Progenitor cell of endocrine pancreas (in vitro differentiated cells): ENCODE results near the gene PSPN. TPM values are rescaled to one million over a fixed set of nuclear protein-coding genes. Genes with fewer than 3 reads are reported as not detected.
A peak's percentile ranks its signal among the peaks of the same experiment; 100 is the strongest.
"Not testable (repeated sequence)": the region's sequence is repeated elsewhere in the genome, so short reads cannot be mapped to it uniquely, and the experiment has no call there.

Experiments
- DNase-seq: peaks from one replicate; pipeline ENCODE4 v3.0.0; 2021; ENCODE audit warnings: low spot score; ENCODE audit not compliant: unreplicated experiment
- H3K27ac Mint-ChIP-seq: 2 replicates; pipeline ENCODE4 v1.8.0; 2021; ENCODE audit warnings: mild to moderate bottlenecking, moderate library complexity, mixed read lengths
- H3K27me3 Mint-ChIP-seq: 2 replicates; pipeline ENCODE4 v1.8.0; 2021; ENCODE audit warnings: mixed read lengths
- H3K36me3 Mint-ChIP-seq: 2 replicates; pipeline ENCODE4 v1.8.0; 2022; ENCODE audit warnings: mixed read lengths; ENCODE audit not compliant: insufficient read depth
- H3K4me1 Mint-ChIP-seq: 2 replicates; pipeline ENCODE4 v1.8.0; 2021; ENCODE audit warnings: low read depth, mixed read lengths
- H3K4me3 Mint-ChIP-seq: 2 replicates; pipeline ENCODE4 v1.8.0; 2021; ENCODE audit warnings: low read depth, mild to moderate bottlenecking, moderate library complexity, mixed read lengths
- H3K9me3 Mint-ChIP-seq: 2 replicates; pipeline ENCODE4 v1.8.0; 2021; ENCODE audit warnings: low read depth, mixed read lengths
- total RNA-seq: library from RNA; stranded (reverse); gene quantifications from 2 replicates; pipeline ENCODE4 v1.2.1, GENCODE V29; 2021
- TF ChIP-seq, protein P1 (sequence below): fragments of 200-600 bp; sonication (generic); IDR thresholded peaks from one replicate; pipeline ENCODE4 v1.5.0; 2021; ENCODE audit warnings: antibody characterized with exemption, mild to moderate bottlenecking; ENCODE audit not compliant: unreplicated experiment

The PSPN gene
- total RNA-seq, 1 donor from 2014 or later, result 4.3 TPM

- Mint-ChIP-seq H3K27ac (no peak overlapping the region), H3K27me3 (no peaks in the 10 kb centered on the region), H3K36me3 (no peaks in the 10 kb centered on the region), H3K4me1 (no peaks in the 10 kb centered on the region), H3K4me3 (no peak overlapping the region), H3K9me3 (no peaks in the 10 kb centered on the region)
- TF ChIP-seq, protein P1, sequence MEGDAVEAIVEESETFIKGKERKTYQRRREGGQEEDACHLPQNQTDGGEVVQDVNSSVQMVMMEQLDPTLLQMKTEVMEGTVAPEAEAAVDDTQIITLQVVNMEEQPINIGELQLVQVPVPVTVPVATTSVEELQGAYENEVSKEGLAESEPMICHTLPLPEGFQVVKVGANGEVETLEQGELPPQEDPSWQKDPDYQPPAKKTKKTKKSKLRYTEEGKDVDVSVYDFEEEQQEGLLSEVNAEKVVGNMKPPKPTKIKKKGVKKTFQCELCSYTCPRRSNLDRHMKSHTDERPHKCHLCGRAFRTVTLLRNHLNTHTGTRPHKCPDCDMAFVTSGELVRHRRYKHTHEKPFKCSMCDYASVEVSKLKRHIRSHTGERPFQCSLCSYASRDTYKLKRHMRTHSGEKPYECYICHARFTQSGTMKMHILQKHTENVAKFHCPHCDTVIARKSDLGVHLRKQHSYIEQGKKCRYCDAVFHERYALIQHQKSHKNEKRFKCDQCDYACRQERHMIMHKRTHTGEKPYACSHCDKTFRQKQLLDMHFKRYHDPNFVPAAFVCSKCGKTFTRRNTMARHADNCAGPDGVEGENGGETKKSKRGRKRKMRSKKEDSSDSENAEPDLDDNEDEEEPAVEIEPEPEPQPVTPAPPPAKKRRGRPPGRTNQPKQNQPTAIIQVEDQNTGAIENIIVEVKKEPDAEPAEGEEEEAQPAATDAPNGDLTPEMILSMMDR, result peak; percentile 35
- DNase-seq, result no peak
Measured at GRCh38 chr19:6354098-6354674, 21.5 kb downstream of the PSPN start.

DNA sequence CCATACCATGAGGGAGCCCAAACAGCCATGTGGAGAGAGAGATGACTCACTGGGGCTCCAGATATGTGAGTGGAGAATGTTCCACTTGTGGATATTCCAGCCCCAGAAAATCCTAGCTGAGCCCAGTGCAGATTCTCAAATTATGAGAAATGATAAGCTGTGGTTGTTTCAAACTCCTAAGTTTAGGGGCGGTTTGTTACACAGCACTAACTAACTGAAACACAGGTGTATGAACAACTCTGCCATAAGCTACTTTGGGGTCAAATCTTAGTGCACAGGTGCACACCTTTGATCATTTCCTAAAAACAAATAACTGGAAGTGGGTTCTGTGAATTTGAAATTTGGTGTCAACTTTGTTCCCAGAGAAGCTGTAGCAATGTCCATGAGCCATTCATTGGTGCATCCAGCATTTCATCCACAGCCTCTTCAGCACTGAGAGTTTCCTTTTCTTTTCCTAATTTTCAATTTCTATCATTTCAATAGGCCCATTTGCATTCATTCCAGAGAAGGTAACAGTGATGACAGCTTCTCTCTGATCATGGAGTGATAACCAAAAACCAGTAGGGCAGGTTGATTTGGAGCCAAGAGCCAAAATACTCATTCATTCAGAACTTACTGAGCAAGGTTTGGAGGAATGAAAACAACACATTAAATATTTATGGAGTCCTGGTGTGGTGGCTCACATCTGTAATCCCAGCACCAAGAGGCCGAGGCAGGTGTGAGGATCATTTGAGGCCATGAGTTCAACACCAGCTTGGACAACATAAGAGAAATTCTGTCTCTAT is 23.2 kb downstream of the PSPN start:
- TF ChIP-seq, protein P1, result no peak
- no peaks in the 10 kb centered on the region for H3K36me3 Mint-ChIP-seq
- H3K9me3 Mint-ChIP-seq, result no peaks in the 10 kb centered on the region
- H3K27ac Mint-ChIP-seq, result no peak overlapping the region
- H3K27me3 Mint-ChIP-seq, result peaks cover 7% of the 10 kb centered on the region
- H3K4me3 Mint-ChIP-seq, result no peak overlapping the region
- no peak for DNase-seq
- no peaks in the 10 kb centered on the region for H3K4me1 Mint-ChIP-seq

DNA sequence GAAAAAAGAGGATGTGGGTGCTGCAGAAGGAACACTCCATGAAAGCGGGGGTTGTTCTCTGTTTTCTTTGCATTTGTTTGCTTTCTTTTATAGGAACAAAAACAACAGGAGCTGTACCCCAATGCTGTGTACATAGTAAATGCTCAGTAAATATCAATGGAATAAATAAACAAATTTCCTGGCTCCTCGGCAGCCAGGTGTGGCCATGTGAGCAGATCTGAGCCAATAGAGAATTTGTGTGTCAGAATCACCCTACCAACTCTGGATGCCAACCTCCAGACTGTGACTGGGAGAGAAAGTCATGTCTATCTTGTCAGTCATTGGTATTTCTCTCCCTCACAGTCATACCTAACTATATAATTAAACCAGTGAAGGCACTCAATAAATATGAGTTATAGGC is 25.0 kb downstream of the PSPN start:
- no peaks in the 10 kb centered on the region for H3K9me3 Mint-ChIP-seq
- DNase-seq, result no peak
- TF ChIP-seq, protein P1, result no peak

DNA sequence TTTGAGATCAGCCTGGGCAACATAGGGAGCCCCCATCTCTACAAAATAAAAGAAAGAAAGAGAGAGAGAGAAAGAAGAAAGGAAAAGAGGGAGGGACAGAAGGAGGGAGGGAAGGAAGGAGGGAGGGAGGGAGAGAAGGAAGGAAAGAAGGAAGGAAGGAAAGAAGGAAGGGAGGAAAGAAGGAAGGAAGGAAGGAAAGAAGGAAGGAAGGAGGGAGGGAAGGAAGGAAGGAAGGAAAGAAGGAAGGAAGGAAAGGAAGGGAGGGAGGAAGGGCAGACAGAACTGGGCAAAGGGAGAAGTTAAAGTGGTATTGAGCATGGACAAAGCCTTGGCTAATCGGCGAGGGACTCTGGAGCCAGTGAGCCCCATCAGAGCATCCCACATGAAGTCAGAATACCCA is 26.5 kb downstream of the PSPN start:
- not testable (repeated sequence) for H3K36me3 Mint-ChIP-seq, H3K9me3 Mint-ChIP-seq, DNase-seq, H3K27ac Mint-ChIP-seq, H3K4me3 Mint-ChIP-seq, H3K4me1 Mint-ChIP-seq
- H3K27me3 Mint-ChIP-seq, result peaks cover 10% of the 10 kb centered on the region

More for the DNA sequence above, 25.0 kb downstream of the PSPN start:
- H3K27ac Mint-ChIP-seq, result no peak overlapping the region
- no peak overlapping the region for H3K4me3 Mint-ChIP-seq
- H3K36me3 Mint-ChIP-seq, result no peaks in the 10 kb centered on the region
- H3K27me3 Mint-ChIP-seq, result peaks cover 10% of the 10 kb centered on the region
- no peaks in the 10 kb centered on the region for H3K4me1 Mint-ChIP-seq

GRCh38 chr19:6343462-6343861 is 32.3 kb downstream of the PSPN start:
- Mint-ChIP-seq H3K27ac (no peak overlapping the region), H3K9me3 (no peaks in the 10 kb centered on the region), H3K4me1 (no peaks in the 10 kb centered on the region), H3K36me3 (no peaks in the 10 kb centered on the region), H3K27me3 (peaks cover 9% of the 10 kb centered on the region), H3K4me3 (no peak overlapping the region)
- TF ChIP-seq, protein P1, result no peak
- DNase-seq, result no peak
